ENCODE results near the gene PIH1D1.
A peak's percentile ranks its signal among the peaks of the same experiment; 100 is the strongest.

PIH1D1 gene

GRCh38 chr19:49448432-49448786, 3.2 kb downstream of the PIH1D1 start:
- H3K27ac ChIP-seq, result no peak overlapping the region
- no peak for TF ChIP-seq CTCF (conservative IDR thresholded peaks at IDR 0.05)

GRCh38 chr19:49447485-49448431, 3.9 kb downstream of the PIH1D1 start:
- no peak overlapping the region for H3K27ac ChIP-seq

GRCh38 chr19:49445997-49446396, 5.6 kb downstream of the PIH1D1 start:
- no peak for TF ChIP-seq CTCF (conservative IDR thresholded peaks at IDR 0.05)
- H3K27ac ChIP-seq, result no peak overlapping the region

More at GRCh38 chr19:49447485-49448431, 3.9 kb downstream of the PIH1D1 start:
- no peak for TF ChIP-seq CTCF (conservative IDR thresholded peaks at IDR 0.05)

DNA sequence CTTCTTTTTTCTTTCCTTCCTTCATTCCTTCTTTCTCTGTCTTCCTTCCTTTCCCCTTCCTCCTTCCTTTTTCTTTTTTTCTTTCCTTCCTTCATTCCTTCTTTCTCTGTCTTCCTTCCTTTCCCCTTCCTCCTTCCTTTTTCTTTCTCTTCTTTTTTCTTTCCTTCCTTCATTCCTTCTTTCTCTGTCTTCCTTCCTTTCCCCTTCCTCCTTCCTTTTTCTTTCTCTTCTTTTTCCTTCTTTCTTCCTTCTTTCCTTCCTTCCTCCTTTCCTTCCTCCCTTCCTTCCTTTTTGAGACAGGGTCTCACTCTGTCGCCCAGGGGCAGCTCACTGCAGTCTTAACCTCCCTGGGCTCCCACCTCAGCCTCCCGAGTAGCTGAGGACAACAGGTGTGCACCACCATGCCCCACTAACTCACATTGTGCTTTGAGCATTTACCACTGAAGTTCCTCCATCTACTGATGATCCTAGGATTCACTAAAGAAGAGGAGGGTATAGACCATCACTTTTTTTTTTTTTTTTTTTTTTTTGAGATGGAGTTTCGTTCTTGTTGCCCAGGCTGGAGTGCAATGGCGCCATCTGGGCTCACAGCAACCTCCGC, 7.4 kb downstream of the PIH1D1 start:
- peak overlapping the region; percentile 78; the same call in 1 of the 2 replicates for H3K27ac ChIP-seq

GRCh38 chr19:49443366-49444099, 8.1 kb downstream of the PIH1D1 start:
- peak overlapping the region; percentile 78 for H3K27ac ChIP-seq

DNA sequence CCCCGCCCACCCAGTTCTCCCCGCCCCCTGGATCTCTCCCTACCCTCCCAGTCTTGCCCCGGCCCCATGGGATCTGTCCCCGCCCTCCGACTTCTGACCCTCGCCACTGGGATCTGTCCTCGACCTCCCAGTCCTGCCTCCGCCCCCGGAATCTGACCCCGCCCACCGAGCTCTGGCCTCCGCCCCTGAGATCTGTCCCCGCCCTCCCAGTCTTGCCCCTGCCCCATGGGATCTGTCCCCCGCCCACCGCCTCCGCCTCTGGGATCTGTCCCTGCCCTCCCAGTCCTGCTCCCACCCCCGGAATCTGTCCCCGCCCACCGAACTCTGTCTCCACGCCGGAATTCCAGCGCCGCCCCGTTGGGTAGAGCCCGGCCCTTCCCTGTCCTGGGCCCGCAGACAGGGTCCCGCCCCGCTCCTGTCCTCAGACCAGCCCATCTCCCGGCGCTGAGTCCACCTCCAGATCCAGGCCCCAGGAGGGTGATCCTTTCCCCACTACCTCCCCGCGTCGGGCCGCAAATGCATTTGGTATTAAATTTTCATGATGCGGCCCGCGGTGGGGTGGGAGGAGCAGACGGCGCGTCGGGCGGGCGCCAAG, 8.7 kb downstream of the PIH1D1 start:
- peak overlapping the region; percentile 78 for H3K27ac ChIP-seq
- TF ChIP-seq CTCF (conservative IDR thresholded peaks at IDR 0.05), result no peak

More at GRCh38 chr19:49443366-49444099, 8.1 kb downstream of the PIH1D1 start:
- peak; percentile 99 for TF ChIP-seq CTCF (conservative IDR thresholded peaks at IDR 0.05)

- TF ChIP-seq CTCF (conservative IDR thresholded peaks at IDR 0.05), result no peak
- H3K27ac ChIP-seq, result peak overlapping the region; percentile 78; the same call in 1 of the 2 replicates
These were observed 9.3 kb downstream of the PIH1D1 start for GRCh38 chr19:49442354-49442753.
